Measurements from ENCODE around the gene SYTL3.

The SYTL3 gene

DNA sequence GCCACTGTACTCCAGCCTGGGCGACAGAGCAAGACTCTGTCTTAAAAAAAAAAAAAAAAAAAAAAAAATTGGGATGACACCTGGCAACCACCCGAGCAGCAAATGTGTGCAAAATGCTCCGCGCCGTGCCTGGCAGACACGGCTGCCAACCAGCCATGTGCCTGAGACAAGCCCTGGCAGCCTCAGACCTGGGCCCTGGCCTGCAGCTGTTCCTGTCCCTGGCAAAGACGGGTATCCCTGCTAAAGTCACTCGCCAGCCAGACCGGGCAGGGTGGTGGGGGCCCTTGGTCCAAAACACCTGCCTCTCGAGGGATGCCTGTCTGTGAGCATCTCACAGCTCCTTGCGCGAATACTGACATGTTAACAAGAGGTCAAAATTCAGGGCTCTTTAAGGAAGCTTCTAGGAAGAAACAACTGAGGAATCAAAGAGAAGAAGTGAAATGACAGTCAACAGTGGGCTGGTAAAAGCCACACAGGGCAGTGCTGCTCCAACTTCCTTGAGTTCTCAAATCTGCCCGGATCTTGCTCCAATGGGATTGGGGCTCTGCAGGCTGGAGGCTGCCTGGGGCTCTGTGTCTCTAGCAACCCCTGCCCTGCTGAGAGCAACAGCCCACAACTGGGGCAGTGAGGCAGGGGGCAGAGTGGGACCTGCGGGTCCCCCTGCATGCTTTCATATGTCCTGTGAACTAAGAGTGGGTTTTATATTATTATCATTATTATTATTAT is 53.4 kb downstream of the SYTL3 start:
- DNase-seq, result no peak

DNA sequence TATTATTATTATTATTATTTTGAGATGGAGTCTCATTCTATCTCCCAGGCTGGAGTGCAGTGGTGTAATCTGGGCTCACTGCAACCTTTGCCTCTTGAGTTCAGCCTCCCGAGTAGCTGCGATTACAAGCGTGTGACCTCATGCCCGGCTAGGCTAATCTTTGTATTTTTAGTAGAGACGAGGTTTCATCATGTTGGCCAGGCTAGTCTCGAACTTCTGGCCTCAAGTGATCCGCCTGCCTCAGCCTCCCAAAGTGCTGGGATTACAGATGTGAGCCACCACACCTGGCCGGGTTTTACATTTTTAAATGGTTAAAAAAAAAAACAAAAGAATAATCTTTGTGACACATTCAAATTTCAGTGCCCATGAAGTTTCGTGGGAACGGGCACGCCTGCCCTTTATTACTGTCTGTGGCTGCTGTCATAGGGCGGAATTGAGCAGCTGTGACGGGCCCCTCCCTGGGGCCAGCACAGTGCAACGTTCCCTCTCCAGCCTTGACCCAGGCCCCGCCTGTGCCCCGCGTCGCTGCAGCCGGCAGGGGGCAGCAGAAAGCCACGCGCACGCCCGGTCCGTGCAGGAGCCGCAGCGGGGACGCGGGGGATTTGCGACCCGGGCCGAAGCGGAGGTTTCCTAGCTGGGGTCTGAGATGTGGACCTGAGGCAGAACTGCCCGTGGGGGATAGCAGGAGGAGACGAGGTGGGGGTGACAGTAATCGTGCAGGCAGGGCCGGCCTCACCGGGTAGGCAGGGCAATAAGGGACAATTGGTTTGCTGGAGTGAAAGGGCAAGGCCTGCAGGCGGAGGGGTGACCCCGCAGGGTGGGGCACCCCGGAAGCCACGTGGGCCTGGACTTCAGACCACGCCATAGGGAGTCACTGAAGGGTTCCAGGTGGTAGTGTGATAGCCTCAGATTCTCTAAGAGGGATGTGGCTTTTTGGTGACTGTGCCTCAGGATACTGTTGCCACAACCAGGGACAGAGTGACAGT is 54.3 kb downstream of the SYTL3 start:
- DNase-seq, result peak; percentile 49

DNA sequence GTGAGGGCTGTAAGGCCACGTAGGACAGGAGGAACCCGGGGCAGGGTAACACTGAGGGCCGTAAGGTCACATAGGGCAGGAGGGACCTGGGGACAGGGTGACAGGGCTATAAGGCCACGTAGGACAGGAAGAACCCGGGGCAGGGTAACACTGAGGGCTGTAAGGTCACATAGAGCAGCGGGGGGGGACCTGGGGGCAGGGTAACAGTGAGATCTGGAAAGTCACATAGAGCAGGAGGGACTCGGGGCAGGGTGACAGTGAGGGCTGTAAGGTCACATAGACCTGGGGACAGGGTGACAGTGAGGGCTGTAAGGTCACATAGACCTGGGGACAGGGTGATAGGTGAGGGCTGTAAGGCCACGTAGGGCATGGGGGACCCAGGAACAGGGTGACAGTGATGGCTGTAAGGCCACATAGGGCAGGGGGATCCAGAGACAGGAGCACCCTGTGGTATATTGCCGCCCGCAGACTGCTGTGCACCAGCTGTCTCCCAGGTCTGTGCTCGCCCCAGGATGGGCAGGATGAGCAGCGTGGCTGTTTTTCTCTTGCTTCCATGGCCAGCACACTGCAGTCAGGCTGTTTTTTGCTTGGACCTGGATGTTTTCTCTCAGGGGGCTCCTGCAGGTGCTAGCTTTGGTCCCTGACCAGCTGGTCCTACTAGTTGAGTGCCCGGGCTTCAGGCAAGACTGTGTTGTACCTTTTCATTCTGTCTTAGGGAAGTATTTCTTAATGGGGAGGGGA is 55.7 kb downstream of the SYTL3 start:
- no peak for DNase-seq

DNA sequence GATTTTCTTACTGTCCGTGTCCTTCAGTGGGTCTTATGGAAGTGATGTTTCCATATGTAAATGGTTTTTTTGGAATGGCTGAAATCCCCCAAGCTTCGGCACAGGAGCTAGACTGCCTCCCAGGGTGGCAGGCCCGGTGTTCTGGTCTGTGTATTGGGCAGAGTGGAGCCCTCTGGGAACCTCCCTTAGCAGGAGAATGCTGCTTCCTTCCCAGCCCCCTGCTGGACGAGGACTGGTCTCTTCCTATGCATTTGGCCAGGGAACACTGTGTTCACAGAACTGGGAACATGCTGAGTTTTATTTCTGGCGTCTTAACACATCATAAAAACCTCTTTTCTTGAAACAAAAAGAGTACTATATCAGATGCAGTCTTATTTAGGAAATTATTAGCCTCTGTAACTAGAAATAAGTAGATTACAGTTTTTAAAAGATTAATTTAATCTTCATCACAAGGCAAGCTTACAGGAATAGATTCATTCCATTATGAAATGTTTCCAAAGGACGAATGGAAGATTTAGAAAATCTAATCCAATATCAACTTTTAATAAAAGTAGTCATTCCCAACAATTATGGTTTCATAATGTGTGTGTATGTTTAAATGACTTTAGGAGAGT is 56.6 kb downstream of the SYTL3 start:
- DNase-seq, result peak; percentile 52

DNA sequence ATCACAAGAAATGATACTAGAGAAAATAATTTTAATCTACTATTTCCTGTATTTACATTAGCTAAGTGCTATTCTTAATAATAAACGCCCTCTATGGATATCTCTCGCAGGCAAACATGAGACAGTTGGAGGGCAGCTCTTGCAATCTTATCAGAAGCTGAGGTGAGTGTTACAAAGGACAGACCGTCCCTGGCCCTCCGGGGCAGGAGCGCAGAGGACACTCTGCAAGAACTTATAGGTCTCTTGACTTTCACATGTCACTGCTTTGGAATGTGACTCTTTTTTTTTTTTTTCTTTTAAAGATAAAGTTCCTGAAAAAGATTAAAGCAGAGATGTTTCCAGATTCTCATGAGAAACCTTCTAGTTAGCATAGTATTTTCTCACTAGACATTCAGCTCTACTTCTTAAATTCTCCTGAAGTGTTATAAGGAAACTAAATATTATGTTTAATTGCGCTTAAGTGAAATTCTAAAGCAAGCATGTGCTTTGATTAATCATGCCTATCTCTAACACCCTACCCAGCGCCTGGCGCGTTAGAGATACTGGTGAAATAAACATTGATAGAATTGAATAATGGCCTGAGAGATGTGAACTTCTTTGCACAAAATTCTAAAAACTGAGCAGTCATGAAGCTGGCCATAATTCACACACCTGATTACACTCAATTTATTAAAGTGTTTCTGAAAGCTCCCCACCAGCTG is 57.4 kb downstream of the SYTL3 start:
- peak; percentile 78 for DNase-seq

DNA sequence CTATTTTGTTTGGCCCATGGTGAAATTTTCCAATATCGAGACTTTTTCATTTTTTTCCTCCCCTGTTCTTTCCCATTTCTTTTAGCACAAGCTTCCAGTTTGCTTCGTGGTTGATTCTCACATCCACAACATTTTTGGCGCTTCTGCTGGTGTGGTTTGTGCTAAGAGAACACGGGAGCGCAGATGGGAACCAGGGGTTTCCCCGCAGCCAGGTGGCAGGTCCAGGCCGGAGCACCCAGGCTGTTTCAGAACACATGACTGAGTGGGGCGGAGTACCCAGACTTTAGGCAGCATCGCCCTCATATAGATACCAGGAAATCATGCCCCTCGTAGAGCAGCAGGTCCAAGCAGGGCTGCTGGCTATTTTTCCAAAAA is 58.0 kb downstream of the SYTL3 start:
- peak; percentile 47 for DNase-seq

DNA sequence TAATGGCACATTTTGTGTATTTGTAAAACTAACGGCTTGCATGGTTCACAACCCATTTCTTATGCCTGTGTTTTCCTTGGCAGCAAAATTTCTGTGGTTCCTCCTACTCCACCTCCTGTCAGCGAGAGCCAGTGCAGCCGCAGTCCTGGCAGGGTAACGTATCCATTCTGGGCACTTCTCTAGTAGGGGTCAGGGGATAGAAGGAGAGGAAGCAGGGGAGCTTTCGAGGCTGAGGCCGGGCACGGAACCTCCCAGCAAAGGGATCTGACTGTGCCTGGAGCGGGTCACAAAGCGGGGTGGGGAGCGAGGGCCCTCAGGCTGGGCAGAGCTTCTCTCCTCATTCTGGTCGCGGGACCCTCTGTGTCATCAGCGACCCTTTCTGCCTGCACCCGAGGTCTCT is 58.4 kb downstream of the SYTL3 start:
- DNase-seq, result peak; percentile 39

DNA sequence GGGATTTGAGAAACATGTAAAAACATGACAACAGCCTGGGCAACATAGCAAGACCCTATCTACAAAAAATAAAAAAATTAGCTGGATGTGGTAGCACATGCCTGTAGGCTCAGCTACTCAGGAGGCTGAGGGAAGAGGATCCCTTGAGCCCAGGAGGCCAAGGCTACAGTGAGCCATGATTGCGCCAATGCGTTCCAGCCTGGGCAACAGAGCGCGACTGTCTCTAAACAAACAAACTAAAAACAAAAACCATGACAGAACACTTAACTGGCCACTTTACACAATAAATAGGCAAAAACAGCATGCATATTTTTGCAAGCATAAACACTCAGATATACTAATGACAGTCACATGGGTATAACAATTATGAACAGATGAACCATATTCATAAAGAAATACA is 60.0 kb downstream of the SYTL3 start:
- no peak for DNase-seq

DNA sequence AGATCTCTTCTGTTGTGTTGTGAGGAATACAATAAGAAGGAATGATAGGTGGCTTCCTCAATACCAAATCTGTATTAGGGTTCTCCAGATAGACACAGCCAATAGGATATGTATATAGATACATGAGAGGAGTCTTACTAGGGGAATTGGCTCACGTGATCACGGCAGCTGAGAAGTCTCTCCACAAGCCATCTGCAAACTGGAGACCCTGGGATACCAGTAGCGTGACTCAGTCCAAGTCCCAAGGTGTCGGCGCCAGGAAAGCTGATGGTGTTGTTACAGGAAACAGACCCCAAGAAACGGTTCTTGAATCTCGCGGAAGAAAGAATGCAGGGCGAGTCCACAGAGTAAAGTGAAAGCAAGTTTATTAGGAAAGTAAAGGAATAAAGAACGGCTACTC is 61.4 kb downstream of the SYTL3 start:
- no peak for DNase-seq

DNA sequence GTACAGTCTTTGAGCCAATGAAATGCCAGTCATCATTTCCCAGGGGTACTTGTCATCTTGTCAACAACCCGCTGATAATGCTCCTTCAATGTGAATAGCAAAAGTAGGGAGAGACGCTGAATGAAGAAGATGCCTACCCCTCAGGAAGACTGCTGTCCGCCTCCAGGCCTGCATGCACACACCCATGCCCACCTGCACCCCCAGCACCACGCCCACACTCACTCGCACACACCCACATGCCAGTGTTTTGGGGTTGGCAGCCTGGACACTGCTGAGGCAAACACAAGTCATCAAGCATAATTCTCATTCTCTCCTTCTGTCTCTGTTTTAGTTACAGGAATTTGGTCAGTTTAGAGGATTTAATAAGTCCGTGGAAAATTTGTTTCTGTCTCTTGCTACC is 63.6 kb downstream of the SYTL3 start:
- DNase-seq, result no peak

DNA sequence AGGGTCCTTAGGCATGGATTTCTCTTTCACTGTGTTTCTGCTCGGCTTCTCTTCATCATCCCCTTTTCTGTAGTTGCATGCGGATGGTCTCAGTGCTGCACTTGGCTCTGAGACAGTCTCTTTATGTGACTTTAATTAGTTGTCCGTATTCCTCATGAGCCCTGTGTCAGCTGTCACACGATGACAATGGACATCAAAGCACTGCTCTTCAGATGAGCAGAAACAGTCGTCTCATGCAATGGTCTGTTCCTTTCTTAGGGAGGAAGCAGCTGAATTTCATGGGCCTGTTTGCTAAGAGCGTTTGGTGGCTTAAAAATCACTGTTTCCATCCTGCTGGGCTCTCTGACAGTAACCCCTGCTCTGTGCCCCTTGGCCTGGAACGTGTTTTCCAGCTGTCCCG is 64.9 kb downstream of the SYTL3 start:
- DNase-seq, result no peak

DNA sequence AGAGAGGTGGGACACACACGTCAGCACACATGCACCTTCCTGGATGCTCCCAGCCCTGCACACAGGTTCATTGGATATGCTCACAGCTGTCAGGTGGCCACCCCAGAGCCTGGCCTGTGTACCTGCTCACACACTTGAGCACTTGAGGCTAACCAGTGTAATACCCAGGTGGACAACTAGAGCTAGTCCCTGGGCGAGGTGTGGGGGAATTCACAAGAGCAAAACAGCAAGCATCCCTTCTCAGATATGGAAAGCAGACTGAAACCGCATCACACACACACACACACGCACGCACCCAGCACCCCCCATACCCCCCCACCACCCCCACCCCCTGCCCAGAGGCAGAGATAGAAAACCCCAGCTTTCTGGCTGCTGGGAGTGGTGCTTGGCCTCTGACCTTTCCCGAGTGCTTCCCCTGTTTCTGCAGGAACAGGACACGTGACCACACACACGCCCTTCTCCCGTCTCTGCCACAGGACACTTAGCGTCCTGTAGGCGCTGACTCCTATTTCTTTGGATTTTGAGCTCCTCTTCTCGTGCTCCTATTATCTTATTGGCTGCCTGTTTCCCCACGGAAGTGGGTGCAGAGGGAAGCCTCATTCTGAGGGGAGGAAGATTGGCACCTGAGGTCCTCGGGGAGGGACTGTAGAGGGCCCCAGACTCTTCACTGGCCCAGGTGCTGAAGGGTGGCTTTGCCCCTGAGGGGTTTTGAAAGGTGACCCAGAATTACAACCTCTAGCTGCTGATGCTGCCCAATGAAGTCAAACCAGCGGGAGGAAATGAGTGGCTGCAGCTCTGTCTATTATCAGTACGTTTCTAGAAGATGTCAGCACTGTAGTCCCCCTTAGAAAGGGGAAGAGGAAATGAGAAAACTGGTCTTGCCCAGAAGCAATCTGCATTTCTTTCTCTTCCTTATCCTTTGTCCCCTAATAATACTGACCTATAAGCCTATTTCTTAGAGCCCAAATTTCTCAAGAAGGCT is 65.8 kb downstream of the SYTL3 start:
- no peak for DNase-seq

DNA sequence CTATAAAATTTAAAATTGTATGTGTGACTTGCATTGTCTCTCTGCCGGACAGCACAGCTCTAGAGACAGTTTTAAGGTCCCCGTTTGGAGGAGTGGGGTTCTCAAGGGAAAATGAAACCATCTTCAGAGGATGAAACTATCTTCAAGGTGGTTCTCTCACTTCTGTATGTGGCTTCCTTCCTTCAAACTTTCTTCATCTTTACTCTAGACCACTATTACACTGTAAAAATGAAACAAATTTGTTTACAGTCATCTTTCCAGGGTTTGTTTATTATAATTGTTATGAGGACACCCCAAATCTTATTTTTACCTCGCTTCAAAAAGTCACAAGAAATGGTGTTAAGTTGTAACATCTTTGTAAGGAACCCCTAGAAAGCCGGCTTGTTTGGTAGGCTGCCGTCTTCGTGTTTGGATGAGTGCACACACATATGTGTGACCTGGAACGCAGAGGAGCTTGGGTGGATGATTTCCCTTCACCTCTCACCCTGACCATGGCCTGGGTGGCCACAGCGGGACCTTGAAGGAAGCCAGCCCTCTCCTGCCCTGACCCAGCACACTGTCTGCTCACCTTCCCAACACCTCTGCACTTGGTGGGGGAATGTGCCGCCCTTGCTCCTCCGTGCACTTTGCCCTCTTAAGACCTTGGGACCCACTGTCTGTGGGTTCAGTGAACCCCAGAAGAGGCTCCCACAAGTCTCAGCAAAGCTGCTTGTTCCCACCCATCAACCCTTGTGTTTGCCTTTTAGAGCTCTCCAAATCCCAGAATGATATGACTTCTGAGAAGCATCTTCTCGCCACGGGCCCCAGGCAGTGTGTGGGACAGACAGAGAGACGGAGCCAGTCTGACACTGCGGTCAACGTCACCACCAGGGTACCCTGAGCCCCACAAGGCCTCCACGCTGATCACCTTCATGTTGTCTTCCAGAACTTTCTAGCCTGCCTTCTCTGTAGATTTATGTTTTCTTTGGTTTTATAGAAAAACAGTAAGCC is 67.8 kb downstream of the SYTL3 start:
- no peak for DNase-seq

DNA sequence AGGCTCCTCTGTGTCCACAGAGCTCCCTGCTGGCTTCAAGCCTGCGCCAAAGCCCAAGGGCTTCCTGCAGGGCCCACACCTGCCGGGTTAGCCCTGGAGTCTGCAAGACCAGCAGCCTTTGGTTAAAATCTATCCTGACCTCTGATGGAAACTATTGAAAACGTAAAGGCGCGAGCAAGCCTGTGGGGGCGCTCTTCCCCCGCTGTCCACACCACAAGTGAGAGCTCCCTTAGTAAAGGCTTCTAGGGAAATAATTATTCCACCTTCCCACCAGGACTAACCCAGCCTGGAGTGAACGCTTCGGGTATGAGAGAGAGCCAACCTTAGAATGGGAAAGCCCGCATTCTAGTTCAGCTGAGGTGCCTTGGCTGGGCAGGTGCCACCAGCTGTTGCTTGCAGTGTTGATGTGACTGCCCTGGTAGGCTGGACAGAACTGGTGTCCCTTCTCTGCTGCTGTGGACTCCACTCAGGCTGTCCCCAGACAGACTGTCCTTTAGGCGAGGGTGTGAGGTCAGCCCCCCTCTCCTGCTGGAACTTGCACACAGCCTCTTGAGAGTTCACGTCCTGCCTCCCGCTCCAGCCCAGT is 68.7 kb downstream of the SYTL3 start:
- DNase-seq, result peak; percentile 12

DNA sequence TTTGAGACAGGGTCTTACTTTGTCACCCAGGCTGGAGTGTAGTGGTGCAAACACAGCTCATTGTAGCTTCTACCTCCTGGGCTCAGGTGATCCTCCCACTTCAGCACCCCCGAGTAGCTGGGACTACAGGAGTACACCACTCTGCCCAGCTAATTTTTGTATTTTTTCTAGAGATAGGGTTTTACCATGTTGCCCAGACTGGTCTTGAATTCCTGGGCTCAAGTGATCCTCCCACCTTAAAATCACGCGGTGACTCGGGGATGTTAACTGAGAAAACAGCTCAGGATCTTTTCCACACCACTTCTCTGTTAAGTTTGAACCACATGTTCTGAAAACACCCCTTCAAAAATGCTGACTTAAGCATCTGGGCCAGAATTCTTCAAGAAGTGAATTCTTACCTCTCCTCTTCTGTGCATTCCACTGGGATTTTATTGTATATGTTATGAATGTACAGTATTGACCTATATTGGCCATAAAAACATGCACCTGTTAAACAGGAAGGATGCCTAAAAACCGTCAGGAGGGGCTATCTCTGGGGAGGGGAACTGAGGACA is 72.4 kb downstream of the SYTL3 start:
- DNase-seq, result no peak

DNA sequence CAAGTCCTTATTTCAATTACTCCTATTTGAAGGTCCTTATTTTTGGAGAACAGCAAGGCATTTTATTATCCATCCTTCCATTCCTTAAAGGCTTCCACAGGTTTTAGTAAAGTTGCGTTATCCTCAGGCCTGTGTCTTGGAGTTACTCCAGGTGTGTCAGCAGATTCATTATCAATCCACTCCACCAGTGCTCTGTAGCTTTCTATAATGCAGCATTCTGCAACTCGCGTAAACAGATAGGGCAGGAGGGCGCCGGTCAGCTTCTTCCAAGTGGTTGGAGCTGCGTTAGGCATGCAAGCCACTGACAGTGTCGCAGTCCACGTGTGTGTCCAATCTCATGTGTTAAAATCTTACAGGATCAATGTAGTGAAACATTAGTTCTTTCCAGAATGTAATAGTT is 75.8 kb downstream of the SYTL3 start:
- DNase-seq, result no peak

DNA sequence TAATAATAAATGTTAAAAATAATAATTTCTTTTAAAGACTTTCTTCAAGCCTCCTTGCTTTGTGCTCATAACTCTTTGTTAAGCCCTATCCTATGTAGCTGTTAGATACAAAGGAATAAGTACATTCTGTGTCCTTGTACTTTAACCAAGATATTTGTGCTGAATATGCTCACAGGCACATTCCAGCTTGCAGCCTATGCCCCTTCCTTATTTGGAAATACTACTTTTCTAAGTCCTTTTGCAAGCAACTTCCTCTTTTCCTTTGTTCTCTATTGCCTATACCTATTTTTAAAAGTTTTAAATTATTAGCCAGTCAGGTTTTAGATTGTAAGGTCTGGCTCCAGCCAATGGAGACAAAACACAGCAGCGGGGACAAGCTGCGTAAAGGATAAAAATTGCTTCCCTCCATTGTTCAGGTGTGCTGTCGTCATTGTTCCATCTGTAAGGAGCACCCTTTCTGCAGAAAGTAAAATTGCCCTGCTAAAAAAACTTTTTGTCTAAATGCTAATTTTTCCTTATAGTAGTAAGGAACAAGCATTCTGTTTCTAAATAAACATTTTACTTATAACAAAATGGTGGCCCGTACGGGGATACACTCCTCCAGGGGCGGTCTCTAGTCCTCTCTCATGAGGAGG is 80.2 kb downstream of the SYTL3 start:
- DNase-seq, result no peak

DNA sequence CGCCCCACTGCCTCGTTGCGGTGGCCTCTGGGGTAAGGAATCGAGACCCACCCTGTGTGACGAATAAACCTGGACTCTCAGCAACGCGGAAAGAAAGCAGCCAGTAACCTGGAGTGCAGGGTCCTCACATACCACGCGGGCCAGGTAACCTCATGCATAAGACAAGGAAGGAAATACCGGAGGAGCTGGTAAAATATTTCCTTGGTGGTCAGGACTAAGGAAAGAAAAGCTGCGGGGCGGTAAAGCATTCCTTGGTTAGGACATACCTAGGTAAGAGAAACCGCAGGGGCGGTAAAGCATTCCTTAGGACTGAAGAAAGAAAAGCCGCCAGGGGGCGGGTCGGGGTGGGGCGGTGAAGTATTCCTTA is 80.7 kb downstream of the SYTL3 start:
- no peak for DNase-seq

DNA sequence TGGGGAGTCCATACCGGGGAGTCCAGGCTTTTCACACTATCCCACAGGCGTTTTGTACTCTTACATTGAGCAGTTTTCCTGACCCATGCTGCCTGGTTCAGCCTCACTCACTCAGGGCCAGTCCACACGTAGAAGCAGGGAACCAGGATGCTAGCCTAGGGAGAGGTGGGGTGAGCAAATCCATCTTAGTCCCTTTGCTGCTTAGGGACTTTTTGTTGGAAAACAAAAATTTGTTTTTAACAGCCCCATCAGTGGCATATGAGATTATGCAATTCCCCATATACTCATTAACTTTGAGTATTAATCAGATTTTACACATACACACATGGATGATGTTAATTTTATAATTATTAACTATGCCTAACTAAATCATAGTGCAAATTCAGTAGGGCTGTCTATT is 85.2 kb downstream of the SYTL3 start:
- no peak for DNase-seq

All from NCI-H226 (cell line).